Measurements from ENCODE around the gene DVL1.
A peak's percentile ranks its signal among the peaks of the same experiment; 100 is the strongest.

The DVL1 gene

DNA sequence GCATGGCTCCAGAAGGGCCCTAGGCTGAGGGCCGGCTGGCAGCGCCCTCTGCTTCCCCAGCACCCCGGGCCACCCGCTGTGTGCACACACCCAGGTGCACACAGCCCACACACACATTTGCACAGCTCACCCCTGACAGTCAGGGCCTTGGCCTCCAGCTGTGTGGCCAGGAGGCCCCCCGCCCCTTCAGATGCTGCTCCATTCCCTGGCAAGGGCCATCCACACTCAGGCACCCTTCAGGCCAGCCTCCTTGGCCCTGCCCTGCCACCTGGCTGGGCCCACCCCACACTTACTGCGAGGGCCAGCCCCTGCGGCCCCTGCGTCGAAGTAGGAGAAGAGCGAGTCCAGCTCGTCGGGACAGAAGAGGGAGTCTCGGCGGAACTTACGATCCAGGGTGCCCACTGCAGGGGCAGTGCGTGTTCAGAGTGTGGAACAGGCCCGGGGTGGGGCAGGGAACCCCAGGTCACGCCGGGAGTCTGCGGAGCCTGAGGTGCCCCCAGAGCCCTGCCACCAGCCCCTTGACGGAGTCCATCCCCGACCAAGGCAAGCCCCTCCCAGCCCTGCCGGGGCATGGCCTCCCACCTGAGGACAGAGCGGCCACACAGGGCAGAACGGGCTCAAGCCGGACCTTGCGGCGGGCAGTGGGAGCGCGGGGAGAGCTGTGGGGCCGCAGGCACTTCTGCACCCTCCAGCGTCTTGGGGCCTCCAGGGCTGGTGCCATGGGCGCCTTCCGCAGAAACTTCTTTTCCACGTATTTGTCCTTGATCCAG is 53.9 kb downstream of the DVL1 start:
- DNase-seq: no peak

DNA sequence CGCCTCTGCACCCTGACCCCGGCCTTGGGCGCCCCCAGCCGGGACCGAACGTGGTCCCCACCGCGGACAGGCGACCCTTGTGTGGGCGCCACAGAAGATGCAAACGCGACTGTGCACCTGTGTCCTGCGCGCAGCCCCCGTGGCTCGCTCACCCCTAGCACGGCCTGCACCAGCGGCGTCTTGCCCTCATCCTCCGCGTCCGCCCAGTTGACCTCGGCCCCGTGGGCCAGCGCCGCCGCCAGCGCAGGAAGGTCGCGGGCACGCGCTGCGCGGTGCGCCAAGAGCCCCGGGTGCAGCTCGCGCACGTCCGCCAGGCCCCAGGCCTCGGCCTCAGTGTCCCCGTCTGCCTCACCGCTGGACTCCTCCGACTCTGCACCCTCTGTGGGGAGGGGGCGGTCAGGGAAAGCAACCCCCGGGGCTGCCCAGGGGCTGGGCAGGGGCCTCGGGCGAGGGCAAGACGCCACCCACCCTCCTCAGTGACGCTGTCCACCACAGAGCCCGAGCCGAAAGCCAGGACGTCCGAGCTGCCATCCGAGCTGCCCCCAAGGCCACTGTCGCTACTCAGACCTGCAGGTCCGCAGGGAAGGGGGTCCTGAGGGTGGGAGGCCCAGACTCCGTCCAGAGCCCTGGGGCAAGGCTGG is 54.8 kb downstream of the DVL1 start:
- no peak for DNase-seq

DNA sequence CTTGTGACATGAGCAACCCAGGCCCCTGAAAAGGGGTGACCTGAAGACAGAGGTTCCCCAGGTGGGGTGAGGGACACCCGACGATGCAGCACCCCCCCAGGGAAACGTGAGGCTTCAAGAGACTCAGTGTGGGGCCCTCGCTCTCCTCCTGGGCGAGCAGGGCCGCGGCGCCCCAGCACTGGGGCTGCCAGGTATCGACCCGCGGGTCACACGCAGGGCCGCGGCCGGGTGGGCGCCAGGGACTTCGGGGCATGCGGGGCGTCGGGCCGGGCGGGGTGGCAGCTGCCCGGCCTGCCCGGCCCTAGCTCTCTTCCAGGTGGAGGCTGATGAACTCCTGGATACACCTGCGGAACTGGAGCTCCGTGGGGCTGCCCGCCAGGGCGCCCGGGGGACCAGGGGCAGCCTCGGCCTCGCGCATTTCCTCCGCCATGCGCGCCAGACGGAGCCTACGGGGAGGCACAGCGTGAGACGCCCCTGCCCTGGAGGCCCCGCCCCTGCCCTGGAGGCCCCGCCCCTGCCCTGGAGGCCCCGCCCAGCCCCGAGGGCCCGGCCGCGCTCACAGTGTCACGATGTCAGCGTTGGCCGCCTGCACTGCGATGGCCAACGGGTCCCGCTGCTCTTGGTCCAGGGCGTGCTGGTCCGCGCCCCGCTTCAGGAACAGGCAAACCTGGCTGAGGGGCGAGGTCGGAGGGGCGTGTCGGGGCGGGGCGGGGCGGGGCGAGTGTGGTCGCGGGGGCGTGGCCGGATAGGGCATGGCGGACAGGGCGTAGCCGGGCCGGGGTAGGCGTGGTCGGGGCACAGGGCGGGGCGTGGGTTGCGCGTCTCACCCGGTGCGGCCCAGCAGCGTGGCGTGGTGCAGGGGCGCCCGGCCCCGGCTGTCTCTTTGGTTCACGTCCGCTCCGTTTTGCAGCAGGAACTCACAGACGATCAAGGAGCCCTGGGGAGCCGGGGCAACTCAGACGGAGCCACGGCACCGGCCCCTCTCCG is 55.7 kb downstream of the DVL1 start:
- no peak for DNase-seq

DNA sequence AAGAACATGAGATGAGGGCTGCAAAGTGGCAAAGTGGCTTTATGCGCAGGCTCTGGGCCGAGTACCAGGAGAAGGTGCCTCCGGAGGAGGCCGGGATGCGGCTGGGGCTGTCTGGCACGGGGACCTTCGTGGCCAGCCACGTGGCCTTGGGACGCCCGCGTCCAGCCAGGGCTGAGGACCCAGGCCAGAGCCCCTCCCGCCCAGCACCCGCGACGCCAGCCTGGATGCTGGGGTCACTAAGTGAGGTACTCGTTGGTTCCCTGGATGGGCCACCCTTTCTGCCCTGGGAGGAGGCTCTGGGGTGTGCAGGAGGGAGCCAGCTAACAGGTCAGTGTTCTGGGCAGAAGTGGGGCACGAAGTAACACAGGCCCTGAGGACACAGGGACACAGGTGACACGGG is 56.4 kb downstream of the DVL1 start:
- DNase-seq: no peak

DNA sequence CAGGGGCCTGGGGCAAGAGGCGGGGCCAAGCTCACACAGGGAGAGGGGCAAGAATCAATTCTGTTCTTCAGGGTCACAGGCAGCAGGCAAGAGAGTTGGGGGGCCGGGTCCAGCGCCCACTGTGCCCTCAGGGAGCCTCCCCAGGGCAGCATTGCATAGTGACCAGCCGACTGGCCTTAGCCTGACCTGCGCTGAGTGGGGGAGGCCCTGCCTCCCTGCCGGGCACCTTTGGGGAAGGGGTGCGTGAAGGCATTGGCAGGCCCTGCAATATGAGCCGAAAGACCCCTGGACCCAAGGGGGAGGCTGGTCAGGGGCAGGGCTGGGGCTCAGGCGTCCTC is 56.8 kb downstream of the DVL1 start:
- no peak for DNase-seq

DNA sequence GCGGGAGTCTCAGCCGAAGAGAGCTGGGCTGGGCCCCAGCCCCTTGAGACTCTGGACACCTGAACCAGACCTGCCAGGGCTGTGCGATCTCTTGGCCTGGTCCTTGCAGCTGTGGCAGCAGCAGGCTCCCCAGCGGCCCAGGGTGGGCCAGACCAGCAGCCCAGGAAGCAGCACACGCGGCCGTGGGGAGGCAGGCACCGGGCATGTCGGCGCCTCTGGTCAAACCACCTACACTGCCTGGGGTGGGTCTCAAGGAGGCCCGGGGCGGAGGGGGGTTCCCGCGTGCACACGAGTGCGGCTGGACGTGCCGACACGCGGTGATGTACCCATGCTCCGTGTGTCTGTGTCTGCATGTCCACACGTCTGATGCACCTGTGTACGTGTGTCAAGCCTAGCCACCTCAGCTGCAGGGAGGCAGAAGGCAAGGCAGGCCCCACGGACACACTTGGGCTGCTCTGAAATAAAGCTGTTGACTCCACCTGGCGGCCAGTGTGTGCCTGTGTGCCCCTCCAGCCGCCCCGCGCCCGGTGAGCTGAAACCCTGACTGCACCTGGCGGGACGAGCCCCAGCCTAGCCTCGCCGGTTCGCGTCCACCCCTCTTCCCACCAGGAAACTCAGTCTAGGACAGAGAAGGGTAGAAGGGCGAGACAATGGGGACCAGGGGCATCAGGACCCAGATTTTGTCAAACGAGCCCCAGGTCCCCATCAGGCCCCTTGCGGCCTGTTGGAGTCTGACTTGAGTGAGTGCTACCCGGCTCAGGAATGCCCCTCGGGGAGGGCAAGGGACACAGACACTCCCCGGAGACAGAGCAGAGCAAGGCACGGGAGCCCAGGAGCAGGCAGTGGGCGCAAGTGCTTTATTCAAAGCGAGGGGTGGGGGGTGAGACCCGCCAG is 57.4 kb downstream of the DVL1 start:
- no peak for DNase-seq

DNA sequence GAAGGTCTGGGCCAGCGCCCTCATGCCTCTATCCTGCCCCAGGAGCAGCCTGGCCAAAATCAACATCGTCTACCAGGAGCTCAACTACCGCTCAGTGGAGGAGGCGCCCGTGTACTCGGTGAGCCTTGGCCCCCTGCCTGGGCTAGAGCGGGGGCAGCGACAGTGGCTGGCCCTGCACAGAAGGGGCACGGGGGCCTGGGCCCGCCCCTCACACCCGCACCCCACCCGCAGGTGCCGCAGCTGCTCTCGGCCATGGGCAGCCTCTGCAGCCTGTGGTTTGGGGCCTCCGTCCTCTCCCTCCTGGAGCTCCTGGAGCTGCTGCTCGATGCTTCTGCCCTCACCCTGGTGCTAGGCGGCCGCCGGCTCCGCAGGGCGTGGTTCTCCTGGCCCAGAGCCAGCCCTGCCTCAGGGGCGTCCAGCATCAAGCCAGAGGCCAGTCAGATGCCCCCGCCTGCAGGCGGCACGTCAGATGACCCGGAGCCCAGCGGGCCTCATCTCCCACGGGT is 58.1 kb downstream of the DVL1 start:
- no peak for DNase-seq

DNA sequence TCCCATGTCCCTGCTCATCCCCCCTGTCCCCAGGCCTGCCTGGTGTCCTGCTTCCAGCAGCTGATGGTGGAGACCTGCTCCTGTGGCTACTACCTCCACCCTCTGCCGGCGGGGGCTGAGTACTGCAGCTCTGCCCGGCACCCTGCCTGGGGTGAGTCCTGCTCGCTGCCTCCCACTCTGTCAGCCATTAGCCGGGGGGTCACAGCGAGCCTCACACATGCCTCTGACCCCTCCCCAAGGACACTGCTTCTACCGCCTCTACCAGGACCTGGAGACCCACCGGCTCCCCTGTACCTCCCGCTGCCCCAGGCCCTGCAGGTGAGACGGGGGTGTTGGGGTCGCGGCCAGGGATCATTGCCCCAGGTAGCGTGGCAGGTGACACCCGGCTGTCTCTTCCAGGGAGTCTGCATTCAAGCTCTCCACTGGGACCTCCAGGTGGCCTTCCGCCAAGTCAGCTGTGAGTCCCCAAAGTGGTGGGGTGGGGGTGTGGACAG is 58.9 kb downstream of the DVL1 start:
- DNase-seq: peak in 1 of 2 donors; percentile 9

DNA sequence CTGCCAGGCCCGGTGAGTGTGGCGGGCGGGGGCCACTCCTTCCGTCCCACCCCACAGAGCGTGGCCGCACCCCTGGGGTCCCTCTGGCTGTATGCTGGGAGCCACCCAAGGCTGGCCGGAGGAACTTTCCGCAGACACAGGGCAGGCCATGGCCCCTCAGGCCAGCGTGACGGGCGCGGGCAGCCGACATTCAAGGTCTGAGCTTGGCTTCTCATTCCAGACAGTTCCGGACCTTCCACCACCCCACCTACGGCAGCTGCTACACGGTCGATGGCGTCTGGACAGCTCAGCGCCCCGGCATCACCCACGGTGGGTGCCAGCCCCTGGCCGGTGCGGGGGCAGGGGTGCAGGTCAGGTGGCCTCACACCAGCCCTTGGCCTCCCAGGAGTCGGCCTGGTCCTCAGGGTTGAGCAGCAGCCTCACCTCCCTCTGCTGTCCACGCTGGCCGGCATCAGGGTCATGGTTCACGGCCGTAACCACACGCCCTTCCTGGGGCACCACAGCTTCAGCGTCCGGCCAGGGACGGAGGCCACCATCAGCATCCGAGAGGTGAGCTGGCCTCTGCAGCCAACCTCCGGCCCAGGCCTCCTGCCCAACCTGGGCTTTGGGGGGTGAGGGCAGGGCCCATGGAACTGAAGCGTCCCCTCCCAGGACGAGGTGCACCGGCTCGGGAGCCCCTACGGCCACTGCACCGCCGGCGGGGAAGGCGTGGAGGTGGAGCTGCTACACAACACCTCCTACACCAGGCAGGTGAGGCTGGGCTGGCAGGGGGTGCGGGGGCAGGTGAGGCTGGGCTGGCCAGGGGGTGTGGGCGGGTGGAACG is 61.7 kb downstream of the DVL1 start:
- DNase-seq: no peak

DNA sequence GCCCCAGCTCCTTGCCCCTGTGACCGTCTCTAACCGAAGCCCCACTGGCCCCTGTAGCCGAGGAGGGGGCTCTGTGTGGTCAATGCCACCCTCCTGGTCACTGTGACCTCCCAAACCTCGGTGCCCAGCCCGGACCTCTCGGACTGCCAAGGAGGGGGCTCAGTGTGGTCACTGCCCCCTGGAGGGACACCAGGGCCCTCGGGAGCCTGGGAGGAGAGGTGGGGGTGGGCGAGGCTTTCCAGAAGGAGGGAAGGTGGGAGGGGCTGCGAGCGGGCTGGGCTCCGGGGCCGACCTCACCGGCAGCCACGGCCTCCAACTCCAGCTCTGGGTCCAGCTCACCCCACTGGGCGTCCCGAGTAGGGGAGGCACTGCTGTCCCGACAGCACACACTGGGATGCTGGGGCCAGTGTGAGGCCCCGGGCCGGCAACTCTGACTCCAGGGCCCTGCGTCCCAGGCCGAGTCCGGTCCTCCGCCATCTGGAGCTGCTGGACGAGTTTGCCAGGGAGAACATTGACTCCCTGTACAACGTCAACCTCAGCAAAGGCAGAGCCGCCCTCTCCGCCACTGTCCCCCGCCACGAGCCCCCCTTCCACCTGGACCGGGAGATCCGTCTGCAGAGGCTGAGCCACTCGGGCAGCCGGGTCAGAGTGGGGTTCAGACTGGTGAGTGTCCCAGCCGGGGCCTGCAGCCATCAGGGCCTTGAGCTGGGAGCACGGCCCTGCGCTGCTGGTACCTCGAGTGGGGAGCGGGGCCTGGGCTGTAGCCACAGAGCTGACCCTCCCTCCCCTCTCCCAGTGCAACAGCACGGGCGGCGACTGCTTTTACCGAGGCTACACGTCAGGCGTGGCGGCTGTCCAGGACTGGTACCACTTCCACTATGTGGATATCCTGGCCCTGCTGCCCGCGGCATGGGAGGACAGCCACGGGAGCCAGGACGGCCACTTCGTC is 62.6 kb downstream of the DVL1 start:
- no peak for DNase-seq

DNA sequence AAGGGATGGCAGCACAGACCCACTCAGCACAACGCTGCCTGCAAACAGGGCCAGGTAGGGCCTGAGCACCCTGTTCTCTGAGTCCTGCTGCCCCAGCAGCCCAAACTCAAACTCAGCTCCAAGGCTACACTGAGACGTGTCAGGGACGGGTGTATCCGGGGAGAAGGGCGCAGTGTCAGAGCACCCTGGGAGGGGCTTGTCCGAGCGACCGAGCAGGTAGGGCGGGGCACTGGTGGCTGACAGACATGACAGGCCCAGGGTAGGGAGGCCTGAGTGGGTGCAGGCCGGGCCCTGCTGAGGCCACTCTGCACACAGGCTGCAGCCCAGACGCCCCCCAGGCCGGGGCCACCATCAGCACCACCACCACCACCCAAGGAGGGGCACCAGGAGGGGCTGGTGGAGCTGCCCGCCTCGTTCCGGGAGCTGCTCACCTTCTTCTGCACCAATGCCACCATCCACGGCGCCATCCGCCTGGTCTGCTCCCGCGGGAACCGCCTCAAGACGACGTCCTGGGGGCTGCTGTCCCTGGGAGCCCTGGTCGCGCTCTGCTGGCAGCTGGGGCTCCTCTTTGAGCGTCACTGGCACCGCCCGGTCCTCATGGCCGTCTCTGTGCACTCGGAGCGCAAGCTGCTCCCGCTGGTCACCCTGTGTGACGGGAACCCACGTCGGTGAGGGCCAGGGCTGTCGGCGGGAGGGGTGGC is 63.5 kb downstream of the DVL1 start:
- DNase-seq: no peak

Data from bone marrow (tissue), 2 donors.